Hematopoietic multipotent progenitor cell treated with erythropoietin and hydrocortisone succinate and interleukin-3 and kit ligand, for 17 days (in vitro differentiated cells): ENCODE measurements around the gene TOMM70.

Experiments
- DNase-seq: peaks from one replicate; pipeline ENCODE4 v3.0.0-alpha.2; 2015; ENCODE audit warnings: low spot score

TOMM70 gene

GRCh38 chr3:100411091-100411982 is 10.4 kb upstream of the TOMM70 start:
- DNase-seq: no peak

GRCh38 chr3:100407977-100408532 is 7.2 kb upstream of the TOMM70 start:
- DNase-seq: no peak

GRCh38 chr3:100407164-100407563 is 6.3 kb upstream of the TOMM70 start:
- no peak for DNase-seq

GRCh38 chr3:100404250-100404548 is 3.3 kb upstream of the TOMM70 start:
- DNase-seq: no peak

- DNase-seq: no peak
Observed at GRCh38 chr3:100403362-100404249, 2.7 kb upstream of the TOMM70 start.

GRCh38 chr3:100402891-100403290 is 2.0 kb upstream of the TOMM70 start:
- no peak for DNase-seq

GRCh38 chr3:100402256-100402655 is 1.4 kb upstream of the TOMM70 start:
- DNase-seq: no peak

GRCh38 chr3:100401674-100402041 is 769 bp upstream of the TOMM70 start:
- DNase-seq: no peak

- DNase-seq: peak; percentile 43
Observed at GRCh38 chr3:100400419-100400779, 490 bp downstream of the TOMM70 start.

- no peak for DNase-seq
Observed at GRCh38 chr3:100399341-100400071, 1.4 kb downstream of the TOMM70 start.

GRCh38 chr3:100396967-100397366 is 3.9 kb downstream of the TOMM70 start:
- DNase-seq: no peak

- no peak for DNase-seq
Observed at GRCh38 chr3:100395679-100396431, 5.0 kb downstream of the TOMM70 start.

GRCh38 chr3:100389025-100389424 is 11.9 kb downstream of the TOMM70 start:
- DNase-seq: no peak

- no peak for DNase-seq
Observed at GRCh38 chr3:100386437-100387074, 14.3 kb downstream of the TOMM70 start.

GRCh38 chr3:100384733-100385525 is 16.0 kb downstream of the TOMM70 start:
- DNase-seq: no peak

GRCh38 chr3:100376301-100376700 is 24.6 kb downstream of the TOMM70 start:
- DNase-seq: no peak

GRCh38 chr3:100374521-100374920 is 26.4 kb downstream of the TOMM70 start:
- DNase-seq: no peak

GRCh38 chr3:100370756-100371155 is 30.1 kb downstream of the TOMM70 start:
- no peak for DNase-seq

- DNase-seq: no peak
Observed at GRCh38 chr3:100368441-100368840, 32.4 kb downstream of the TOMM70 start.

GRCh38 chr3:100366424-100366823 is 34.5 kb downstream of the TOMM70 start:
- DNase-seq: no peak
